Calu3 (cell line): ENCODE data around the gene DNAJC5G. TPM values are rescaled to one million over a fixed set of nuclear protein-coding genes. Genes with fewer than 3 reads are reported as not detected.

Experiments
- BruUV-seq: library from RNA; stranded (reverse); fragments of 400-500 nt; replicated peaks from 2 replicates; lab custom pipeline; 2021; lab: Mats Ljungman, UMichigan
- CTCF ChIA-PET: fragments of 300-600 bp; sonication (Branson Sonifier 250); formaldehyde crosslinking; loops from one replicate; lab custom pipeline; 2022; ENCODE audit warnings: antibody characterized with exemption; lab: Charles Lee
- DNase-seq: peaks from one replicate; pipeline ENCODE4 v3.0.0; 2022
- H3K27ac Mint-ChIP-seq: one replicate; pipeline ENCODE4 v1.8.0; 2022; ENCODE audit warnings: mixed read lengths; ENCODE audit not compliant: unreplicated experiment
- H3K27me3 Mint-ChIP-seq: one replicate; pipeline ENCODE4 v1.8.0; 2022; ENCODE audit warnings: mixed read lengths; ENCODE audit not compliant: unreplicated experiment
- H3K36me3 Mint-ChIP-seq: one replicate; pipeline ENCODE4 v1.8.0; 2022; ENCODE audit warnings: mild to moderate bottlenecking, moderate library complexity, mixed read lengths; ENCODE audit not compliant: insufficient read depth, unreplicated experiment
- H3K4me1 Mint-ChIP-seq: one replicate; pipeline ENCODE4 v1.8.0; 2022; ENCODE audit warnings: mild to moderate bottlenecking, low read depth, mixed read lengths; ENCODE audit not compliant: unreplicated experiment
- H3K4me3 Mint-ChIP-seq: one replicate; pipeline ENCODE4 v1.8.0; 2022; ENCODE audit warnings: mild to moderate bottlenecking, low read depth, moderate library complexity, mixed read lengths; ENCODE audit not compliant: unreplicated experiment
- H3K9me3 Mint-ChIP-seq: one replicate; pipeline ENCODE4 v1.8.0; 2022; ENCODE audit warnings: low read depth, mixed read lengths; ENCODE audit not compliant: unreplicated experiment
- CTCF ChIP-seq: fragments of 200-600 bp; IDR thresholded peaks from one replicate; pipeline ENCODE4 v1.8.0; 2022; ENCODE audit warnings: antibody characterized with exemption; ENCODE audit not compliant: unreplicated experiment
- intact Hi-C: fragments of 100-400 bp; cut with micrococcal nuclease; formaldehyde crosslinking; loops from one replicate; pipeline ENCODE4 v1.10.0; 2022; ENCODE audit not compliant: unreplicated experiment
- total RNA-seq: library from RNA; stranded (reverse); gene quantifications from 2 replicates; pipeline ENCODE4 v1.2.3, GENCODE V29; 2022

The DNAJC5G gene
- total RNA-seq, 1 experiment from 2014 or later, result not detected

DNA sequence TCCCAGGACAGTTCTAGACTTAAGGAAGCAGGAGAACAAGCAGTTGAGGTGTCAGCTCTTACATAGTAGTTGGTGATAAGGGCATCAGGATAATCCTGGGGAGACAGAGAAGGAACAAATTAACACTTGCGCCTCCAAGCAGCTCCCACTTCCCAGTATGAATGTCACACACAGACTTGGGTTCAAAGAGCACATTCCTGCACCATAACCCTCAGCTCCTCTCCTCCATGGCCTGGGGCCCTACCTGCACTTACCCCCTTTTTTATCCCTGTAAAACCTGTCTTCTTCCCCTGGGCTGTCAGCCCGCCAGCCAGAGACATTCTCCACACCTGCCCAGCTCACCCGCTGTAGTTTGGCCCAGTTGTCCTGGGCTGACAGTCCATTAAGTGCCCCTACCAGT is 36.9 kb downstream of the DNAJC5G start:
- Mint-ChIP-seq H3K9me3 (no peaks in the 10 kb centered on the region), H3K4me3 (no peak overlapping the region), H3K36me3 (peaks cover 7% of the 10 kb centered on the region), H3K27ac (no peak overlapping the region), H3K4me1 (no peaks in the 10 kb centered on the region), H3K27me3 (no peaks in the 10 kb centered on the region)
- no peak for DNase-seq
- CTCF ChIA-PET, result interaction anchor here (0.5 kb wide), 1 partner anchor 234 kb away, joined by 4 read pairs; no protein-coding TSS in a partner anchor
- no peak for TF ChIP-seq CTCF
- BruUV-seq, result no TSS peak
- intact Hi-C loops, result no loop called here

GRCh38 chr2:27313882-27314645 is 38.8 kb downstream of the DNAJC5G start:
- intact Hi-C loops, result no loop called here

DNA sequence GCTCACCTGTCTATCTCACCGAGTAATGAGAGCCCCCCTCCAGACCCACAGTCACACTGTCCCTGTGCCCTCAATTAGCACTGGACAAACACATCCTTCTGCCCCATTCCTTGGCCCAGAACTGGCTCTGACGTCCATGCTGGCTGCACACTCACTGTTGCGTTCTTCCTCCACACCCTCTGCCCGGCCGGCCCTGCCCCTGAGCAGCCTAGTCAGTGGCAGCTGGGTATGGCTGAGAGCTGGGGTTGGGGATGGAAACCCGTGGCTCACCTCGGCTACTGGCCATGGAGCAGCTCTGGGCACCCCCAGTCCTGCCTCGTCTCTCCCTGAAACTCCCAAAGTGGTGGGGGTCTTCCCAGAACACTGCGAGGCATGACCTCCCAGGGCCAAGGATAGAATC is 39.5 kb downstream of the DNAJC5G start:
- no peak for DNase-seq
- no peak overlapping the region for H3K4me3 Mint-ChIP-seq
- no peak overlapping the region for H3K27ac Mint-ChIP-seq
- no TSS peak for BruUV-seq
- no peaks in the 10 kb centered on the region for H3K9me3 Mint-ChIP-seq
- intact Hi-C loops, result no loop called here
- CTCF ChIA-PET, result no interaction called here
- peaks cover 6% of the 10 kb centered on the region for H3K36me3 Mint-ChIP-seq
- H3K4me1 Mint-ChIP-seq, result no peaks in the 10 kb centered on the region
- no peak for TF ChIP-seq CTCF
- H3K27me3 Mint-ChIP-seq, result no peaks in the 10 kb centered on the region

More at GRCh38 chr2:27313882-27314645, 38.8 kb downstream of the DNAJC5G start:
- Mint-ChIP-seq H3K9me3 (no peaks in the 10 kb centered on the region), H3K27ac (no peak overlapping the region), H3K4me1 (no peaks in the 10 kb centered on the region), H3K4me3 (no peak overlapping the region), H3K27me3 (no peaks in the 10 kb centered on the region), H3K36me3 (peaks cover 9% of the 10 kb centered on the region)
- DNase-seq, result no peak
- CTCF ChIA-PET, result no interaction called here
- no peak for TF ChIP-seq CTCF
- BruUV-seq, result no TSS peak

GRCh38 chr2:27315122-27315521 is 39.9 kb downstream of the DNAJC5G start:
- intact Hi-C loops, result no loop called here
- Mint-ChIP-seq H3K9me3 (no peaks in the 10 kb centered on the region), H3K27ac (no peak overlapping the region), H3K4me3 (no peak overlapping the region), H3K27me3 (no peaks in the 10 kb centered on the region), H3K4me1 (no peaks in the 10 kb centered on the region), H3K36me3 (peaks cover 5% of the 10 kb centered on the region)
- no TSS peak for BruUV-seq
- no peak for DNase-seq
- CTCF ChIA-PET, result no interaction called here
- TF ChIP-seq CTCF, result no peak
